Measurements from ENCODE around the gene NINL.

The NINL gene

DNA sequence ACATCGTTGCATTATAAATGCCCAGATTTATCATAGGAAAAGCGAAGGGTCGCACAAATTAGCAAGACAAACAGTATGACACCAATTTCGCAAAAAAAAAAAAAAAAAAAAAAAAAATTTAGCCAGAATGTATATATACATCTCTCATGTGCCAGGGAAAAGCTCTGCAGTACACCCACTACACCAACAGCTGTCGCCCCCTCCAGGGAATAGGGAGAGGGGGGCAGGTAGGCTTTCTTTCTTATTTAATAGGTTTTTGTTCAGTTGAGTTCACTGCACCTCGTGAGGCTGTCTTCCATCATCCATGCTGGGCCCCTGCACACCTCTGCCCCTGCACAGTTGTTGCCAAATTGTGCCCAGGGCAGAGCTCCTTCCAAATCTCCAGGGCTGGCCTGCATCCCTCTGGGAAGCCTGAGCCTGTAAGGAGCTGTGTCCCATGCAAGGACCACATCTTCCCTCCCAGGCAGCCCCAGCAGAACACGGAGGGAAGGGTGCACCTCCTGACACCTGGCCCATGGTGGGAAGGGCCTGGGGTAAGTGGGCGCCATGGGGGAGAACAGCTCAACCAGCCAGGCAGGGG, 85.4 kb downstream of the NINL start:
- no peak for DNase-seq

DNA sequence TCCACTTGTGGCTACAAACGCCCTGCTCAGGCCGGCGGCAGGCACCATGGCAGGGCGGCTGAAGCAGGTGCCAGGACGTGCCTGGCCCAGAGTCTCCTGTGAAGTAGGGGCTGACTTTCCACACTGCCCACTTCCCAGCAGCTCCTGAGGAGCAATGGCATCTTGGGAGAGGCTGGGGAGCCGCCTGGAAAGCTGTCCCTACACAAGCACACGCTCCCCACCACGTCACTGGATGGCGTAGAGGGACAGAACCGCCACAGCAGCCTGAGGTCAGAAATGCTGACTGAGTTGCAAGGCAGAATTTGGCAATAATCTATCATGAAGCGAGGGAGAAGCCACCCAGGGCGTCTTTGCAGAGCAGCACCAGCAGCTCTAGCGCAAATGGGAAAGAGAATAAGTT, 86.3 kb downstream of the NINL start:
- DNase-seq = no peak

DNA sequence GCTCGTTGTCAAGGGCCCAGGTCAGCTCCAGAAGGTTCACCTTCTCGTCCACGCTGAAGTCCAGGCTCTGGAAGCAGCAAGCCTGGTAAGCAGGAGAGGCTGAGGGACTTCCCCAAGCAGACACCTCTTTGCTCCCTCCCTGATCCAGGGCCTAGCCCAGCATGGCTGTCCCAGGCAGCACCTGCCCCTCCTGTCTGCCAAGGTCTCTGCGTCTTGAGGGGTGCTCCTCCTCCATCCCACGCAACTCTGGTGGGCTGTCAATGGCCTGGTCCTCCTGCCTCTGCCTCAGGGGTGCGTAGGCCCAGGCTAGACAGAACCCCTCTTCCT, 87.1 kb downstream of the NINL start:
- no peak for DNase-seq

DNA sequence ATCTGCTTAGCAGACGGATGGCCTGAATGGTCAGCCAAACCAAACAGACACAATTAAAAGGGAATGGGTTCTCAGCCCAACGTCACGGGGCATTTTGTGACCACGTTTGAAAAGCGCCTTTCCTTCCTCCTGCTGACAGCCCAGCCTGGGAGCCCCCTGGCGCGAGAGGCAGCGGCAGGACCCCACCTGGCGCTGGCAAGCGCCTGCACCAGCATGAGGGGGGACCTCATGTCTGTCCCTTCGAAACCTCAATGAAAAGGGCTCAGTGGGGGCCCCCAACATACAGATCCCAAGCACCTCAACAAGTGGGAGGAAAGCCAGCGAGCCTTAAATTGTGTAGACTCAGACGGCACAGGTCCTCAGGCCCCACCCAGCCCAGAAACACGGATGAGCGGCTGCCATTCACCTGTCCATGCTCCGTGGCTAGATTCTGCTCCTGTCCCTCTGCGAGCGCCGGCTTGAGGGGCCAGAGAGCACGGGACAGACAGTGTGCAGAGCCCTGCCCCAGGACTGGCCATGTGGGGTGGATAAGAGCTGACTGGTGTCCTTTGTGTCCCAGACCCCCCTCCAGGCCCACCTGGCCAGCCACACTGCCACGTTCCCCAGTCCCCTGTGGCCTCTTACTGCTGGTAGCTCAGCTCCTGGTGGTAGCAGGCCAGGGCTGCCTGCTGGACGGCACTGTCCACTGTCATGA, 87.6 kb downstream of the NINL start:
- DNase-seq = no peak

DNA sequence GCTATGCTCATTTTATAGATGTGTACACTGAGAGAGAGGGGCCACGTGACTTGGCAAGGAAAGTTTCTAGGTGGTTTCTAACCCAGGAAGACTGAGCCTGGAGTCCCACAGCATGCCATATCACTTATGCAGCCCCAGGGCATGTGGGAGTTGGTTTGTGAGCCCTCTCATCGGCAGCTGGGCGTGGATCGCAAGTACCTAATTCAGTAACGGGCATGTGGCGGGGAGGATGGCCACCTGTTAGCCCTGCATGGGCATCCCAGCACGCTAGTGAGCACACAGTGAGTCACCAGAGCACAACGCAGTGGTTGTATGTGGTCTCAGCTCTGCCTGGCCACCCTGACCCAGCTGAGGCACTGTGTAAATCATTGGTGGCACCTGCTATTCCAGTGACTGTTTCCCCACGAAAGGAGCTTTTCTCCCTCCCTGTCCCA, 88.3 kb downstream of the NINL start:
- DNase-seq = no peak

DNA sequence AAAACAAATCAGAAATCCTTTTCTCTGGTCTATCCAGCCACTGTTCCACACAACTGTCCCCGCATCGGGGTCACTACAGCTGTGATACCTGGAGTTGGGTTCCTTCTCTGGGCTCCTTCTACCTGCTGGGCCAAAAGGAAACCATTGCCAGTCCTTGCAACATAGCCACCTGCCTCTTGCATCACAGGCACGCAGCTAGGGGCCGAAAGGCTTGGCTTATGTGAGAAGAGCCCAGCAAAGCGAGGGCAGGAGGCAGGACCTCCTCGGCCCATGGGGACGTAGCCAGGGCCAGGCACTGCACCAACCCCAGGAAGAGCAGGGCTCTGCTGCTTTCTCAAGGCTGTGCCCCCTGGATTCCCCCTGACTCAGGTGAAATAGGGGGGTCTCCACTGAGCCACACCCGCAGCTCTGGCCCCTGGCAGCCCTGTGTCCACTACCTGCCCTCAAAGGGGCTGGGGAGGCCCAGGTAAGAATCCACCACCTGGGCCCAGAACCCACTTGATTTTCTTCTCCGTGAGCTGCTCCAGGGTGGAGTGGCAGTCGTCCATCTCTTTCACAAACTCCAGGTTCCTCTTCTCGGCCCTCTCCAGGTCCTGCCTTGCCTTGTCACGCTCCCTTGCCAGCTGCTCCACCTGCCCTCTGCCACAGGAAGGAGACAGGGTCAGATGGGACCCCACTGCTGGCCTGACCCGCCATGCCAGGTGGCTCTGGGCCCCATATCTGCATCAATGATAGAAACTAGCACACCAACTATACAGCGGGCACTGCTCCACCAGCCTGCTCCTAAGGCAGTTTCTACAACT, 89.0 kb downstream of the NINL start:
- DNase-seq = no peak

DNA sequence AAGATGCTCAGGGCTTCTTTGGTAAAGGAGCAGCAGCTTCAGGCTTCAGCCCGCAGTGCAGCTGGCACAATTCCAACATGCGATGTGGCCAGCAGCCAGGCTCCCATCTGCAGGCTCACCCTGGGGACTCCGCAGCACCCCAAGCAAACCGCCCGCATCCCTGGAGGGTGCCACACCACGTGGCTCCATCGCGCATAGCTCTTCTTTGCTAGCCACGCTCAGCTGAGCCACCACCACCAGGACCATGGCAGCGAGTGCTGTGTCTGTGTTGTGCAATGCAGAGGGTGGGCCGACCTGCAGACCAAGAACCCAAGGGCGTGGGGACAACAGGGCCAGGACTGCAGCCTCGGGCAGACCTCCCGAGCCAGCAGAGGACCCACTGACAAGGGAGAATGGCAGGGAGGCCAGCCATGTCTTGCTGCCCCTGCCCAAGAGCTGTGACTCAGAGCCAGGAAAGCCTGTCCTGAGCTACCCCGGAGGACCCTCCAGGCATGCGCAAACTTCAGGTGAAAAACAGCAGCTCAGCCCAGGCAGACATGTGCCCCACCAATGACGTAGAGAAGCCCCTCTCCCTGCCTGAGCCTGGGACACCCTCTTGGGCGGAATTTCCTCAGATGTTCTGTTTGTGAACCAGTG, 90.0 kb downstream of the NINL start:
- no peak for DNase-seq

DNA sequence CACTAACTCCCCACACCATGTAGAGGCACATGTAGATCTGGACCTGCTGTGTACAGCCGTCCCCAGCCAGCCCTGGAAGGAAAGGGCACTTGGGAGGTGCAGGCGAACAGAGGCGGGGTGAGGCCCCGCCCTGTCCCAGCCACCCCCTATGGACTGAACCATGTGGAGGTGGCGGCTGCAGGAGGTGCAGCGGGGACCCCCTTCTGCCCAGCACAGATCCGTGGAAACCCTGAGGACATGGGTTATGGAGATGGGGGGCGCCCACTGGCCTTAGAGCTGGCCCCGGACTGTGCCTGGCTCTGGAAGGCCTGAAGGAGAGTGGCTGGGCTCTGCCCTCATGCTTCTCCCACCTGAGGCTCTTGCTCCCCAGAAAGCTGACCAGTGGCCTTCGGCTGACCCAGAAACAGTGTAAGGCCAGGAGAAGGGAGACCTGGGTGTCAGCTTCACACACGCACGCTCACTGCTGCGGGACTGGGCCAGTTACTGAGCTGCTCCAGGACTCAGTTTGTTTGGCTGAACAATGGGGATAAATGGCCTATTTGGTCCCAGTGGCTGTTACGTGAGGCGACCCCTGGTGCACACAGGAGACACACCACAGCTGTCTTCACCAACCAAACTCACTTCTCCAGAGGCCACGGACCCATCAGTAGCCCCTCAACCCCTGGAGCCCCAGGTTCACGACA, 90.7 kb downstream of the NINL start:
- no peak for DNase-seq

DNA sequence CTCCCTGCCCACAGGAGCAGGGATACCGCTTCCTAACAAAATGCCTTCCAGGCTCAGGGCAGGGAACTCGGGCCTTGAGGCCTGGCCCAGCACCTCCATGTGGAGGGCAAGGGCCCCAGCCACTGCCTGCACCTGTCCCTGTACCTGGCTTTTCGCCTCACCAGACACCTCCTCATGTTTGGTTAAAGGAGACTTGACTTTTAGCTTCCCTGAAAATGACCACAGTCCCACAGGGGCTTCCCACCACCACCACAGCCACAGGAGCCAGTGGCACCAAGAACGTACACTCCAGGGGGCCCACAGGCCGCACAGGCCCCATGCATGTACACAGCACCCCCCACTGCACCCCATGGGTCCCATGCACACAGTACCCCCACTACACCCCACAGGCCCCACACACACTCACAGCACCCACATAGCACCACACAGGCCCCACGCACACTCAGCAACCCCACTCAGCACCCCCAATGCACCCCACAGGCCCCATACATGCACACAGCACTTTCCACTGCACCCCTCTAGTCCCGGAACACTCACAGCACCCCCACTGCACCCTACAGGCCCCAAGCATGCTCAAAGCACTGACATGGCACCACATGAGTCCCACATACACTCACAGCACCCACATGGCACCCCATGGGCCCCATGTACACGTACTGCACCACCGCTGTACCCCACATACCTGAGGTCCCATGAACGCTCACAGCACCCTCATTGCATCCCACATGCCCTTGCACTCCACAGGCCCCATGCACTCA, 91.4 kb downstream of the NINL start:
- DNase-seq = no peak

DNA sequence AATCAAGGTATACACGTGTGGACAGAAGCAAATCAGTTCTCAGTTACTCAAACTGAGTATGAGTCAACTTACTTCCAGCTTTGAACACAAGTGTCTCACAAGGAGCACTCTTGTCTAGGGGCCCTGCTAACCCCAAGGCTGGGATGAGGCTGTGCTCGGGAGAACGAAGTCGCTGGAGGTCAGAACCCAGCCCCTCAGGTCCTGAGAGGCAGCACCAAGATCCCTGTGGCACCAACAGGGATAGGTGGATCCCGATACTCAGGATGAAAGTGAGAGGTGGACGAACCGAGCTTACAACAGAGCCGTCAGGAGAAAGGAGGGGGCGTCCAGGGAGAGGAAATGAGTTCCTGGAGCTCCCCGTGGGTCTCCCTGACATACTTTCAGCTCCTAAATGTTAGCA, 92.2 kb downstream of the NINL start:
- DNase-seq = no peak

DNA sequence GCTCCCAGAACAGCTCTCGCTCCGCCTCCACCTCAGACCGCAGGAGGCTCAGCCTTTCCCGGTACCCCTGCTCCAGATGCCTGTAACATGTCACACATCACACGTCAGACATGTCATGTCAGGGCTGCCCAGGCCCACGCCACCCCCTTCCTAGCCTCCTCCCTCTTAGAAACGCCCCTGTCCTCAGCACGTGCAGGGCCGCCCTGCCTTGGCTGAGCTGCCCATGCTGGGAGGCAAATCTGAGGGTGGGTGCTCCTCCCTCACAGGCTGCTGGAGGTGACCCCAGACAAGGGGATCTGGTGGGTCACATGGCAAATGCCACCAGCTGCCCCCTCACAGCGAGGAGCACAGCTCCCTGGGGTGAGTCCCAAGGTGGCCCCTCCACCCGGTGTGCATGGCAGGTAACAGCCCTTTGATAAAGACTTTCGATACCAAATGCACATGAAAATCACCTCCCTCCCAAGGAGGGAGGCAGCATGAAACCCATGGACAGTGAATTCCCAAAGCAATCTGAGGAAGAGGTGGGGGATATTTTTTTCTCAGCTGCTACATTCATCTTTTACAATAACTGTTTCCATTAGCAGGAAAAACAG, 93.8 kb downstream of the NINL start:
- DNase-seq = no peak

DNA sequence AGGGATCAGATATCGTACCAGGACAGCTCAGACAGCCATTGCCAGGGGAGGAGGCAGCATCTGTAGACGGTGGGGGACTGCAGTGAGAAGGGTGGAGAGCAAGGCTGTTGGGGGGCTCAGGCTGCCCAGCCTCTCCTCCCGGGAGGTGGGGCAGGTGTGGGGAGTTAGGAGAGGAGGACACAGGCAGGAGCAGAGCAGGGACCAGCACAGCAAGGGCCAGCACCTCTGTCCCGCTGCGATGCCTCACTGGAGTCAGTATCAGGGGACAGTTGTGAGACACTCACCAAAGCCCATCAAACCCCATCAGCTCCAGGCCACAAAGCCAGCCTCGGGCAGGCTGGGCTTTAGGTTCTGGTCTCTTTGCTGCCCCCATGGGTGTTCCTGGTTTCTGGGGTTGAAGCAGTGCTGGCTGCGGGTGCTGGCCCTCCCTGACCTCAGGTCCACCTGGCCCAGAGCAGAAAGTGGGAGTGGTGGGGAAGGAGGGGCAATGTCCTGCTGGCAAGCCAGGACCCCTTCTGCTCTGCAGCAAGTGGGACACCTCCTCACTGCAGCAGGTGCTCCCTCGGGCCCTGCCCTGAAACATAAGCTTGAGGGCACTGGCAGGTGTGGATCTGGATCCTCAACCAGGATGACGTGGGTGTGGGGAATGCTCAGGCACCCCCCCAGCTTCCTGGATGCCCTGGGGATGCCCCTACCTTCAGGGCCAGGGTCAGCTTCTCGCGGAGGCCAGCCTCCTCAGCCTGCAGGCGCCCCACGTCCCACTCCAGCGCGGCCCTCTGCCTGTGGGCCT, 94.5 kb downstream of the NINL start:
- DNase-seq = no peak

DNA sequence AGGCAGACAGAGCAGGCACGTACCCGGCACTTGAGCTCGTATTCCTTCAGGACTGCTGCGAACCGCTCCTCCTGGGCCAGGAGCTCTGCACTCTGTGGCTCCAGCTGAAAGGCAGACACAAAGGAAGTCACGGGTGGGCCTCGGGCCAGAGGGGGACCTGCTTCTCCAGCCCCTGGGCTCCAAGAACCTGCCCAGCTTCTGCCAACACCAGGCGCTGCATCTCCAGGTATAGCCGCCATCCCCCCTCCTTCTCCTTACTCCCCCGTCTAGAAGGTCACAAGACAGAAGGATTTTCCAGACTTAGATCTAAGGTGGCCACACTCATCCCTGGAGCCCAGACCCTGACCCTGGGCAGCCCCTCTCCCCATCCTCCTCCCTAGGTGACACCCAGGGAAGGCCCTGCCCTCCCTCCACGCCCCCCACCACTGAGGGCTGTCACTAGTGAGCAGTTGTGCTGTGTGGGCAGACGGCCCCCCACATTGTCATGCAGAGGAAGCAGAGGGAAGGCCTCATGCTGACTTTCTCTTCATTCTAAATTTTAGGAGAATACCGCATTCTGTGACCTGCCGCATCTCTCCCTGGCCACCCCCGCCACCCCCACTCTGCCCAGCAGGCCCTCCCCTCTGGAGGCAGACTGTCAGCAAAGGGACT, 96.0 kb downstream of the NINL start:
- no peak for DNase-seq

DNA sequence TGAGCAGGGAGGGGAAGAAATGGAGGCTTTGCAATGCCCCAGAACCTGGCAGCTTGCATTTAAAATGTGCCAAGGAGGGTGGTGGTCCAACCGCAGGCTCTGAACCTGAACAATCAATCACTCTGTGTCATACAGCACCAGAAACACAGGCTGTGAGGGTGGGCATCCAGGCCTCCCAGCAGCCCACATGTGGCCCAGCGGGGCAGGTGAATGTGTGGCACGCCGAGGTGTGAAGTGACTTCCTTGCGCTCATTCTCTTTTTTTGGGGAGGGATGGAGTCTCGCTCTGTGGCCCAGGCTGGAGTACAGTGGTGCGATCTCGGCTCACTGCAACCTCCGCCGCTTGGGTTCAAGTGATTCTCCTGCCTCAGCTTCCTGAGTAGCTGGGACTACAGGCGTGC, 97.4 kb downstream of the NINL start:
- DNase-seq = no peak

DNA sequence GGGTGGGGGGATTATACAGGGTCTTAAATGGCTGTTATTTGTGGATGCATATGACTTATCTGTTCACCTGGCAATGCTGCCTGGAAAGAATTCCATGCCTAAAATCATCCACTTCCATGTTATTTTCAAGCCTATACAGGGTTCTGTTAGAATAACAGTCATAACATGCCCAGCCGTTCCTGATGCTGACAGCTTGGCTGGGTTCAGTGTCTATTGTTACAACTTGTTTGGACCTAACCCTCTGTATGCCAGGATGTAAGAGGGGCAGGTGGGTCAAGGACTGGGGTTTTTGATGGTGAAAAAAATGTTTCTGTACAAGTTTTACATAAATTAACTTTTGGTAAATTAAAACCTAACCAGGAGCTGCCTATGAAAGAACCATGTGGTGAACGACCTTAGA, 98.0 kb downstream of the NINL start:
- no peak for DNase-seq

DNA sequence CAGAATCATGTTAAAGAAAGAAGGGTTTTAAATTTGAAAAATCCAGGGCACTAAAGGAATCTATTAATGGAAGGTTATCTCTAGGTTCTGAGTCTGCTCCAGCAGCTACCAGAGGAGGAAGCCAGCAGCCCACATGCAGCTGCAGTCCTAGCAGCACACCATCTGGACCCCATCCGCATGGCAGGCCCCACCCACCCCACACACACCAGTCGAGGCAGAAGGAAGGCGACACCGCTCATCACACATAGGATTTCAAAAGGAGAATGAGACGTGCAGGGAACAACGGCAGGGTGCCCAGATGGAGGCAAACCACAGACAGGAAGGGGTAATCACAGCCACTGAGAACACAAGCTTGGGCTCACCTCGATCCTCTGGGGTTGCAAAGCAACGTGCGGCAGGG, 99.0 kb downstream of the NINL start:
- DNase-seq = peak in 1 of 3 donors; percentile 8

DNA sequence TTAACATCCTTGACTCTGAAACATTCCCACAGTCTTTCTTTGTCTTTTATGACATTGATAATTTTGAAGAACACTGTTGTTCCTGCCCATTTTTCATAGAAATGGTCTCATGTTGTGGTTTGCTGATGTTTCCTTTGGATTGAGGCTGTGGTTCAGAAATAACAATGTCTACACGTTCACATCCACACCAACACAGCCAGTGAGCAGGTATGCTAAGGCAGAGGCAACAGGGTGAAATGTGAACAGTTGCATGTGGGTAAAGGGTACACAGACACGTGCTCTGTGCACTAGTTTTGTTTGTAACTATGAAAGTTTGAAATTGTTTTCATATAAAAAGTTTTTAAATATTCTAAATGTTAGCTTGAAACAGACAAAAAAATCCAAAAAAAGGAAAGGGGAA, 99.5 kb downstream of the NINL start:
- DNase-seq = no peak

DNA sequence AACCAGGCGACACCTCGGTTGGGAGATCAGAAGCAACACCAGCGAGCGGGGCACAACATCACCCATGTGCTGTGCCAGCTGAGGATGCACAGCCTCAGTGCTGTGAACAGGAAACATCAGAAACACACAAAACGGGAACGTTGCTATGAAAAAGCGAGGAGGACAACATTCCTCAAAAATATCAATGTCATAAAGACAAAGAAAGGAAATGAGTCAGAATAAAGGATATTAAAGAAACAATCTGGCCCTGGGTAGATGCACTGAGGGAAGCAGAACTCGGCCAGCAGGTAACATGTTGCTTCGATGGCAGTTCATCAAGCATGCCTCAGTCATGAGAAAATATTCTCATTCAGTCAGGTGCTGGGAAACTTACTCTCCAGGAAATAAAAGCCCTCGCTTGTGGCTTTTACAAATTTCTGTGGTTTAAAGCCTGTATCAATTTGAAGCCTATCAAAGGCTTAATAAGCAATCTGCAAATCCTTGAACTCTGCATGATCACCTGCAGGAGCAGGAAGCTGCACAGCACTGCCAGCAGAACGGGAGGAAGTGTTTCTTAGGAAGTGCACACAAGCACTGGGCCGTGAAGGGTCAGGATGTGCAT, 100.3 kb downstream of the NINL start:
- DNase-seq = no peak

DNA sequence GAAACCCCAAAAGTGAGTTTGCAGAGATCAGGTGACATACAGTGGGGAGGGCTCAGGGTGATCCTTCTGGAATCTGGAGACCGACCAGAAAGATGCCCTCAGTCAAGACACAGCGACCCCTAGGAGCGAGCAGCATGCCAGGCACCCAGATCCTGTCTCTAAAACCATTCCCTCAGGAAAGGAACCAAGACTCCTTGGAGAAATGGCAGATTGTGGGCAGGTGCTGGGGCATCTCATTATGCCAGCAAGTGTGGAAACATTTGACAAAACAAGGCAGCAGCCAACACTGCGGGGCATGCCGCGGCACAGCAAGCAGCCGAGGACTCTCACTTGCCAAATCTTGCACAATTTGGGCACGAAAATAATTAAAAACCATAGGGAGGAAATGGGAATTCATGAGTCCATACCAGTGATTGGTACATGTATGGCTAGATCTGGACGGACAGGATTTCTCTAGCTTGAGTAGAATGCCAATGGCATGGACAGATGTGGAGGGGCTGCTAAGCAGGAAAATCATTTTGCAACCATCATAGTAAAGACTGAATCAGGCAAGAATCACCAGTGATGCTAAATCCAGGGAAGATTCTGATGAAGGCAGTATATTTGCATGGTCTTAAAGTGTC, 101.0 kb downstream of the NINL start:
- DNase-seq = no peak
